Cardiac muscle cell (in vitro differentiated cells and primary cell): ENCODE data around the gene TASP1. TPM values are rescaled to one million over a fixed set of nuclear protein-coding genes. Genes with fewer than 3 reads are reported as not detected.

Experiments used
- DNase-seq, 2 donors: peaks; one replicate each; pipeline versions ENCODE4 v3.0.0 to v3.0.0-alpha.2; 2010 to 2017; ENCODE audit warnings: low read depth in 1 of 2, low spot score in 1 of 2
- H3K27ac ChIP-seq: fragments of 200-600 bp; sonication (generic); 2 replicates; pipeline ENCODE4 v1.5.1; 2016
- H3K27me3 ChIP-seq: fragments of 200-600 bp; sonication (generic); 2 replicates; pipeline ENCODE4 v1.6.0; 2016; ENCODE audit warnings: control low read depth
- H3K36me3 ChIP-seq: fragments of 200-600 bp; sonication (generic); 2 replicates; pipeline ENCODE4 v1.5.1; 2016; ENCODE audit warnings: control low read depth
- H3K4me1 ChIP-seq: fragments of 200-600 bp; sonication (generic); 2 replicates; pipeline ENCODE4 v1.8.1; 2017; ENCODE audit warnings: low read depth, mild to moderate bottlenecking, mixed run types
- H3K4me3 ChIP-seq: fragments of 200-600 bp; sonication (generic); 2 replicates; pipeline ENCODE4 v1.5.1; 2016; ENCODE audit warnings: mild to moderate bottlenecking
- H3K9me3 ChIP-seq: fragments of 200-600 bp; sonication (generic); 2 replicates; pipeline ENCODE4 v1.5.1; 2017; ENCODE audit warnings: low read depth, mild to moderate bottlenecking, control low read depth
- CTCF ChIP-seq: IDR thresholded peaks from 2 replicates; pipeline ENCODE4 v1.5.1; 2012; ENCODE audit warnings: low read depth, mild to moderate bottlenecking, low read length
- polyA plus RNA-seq: library from polyadenylated mRNA; unstranded; fragments of >200 nt; fragmentation: Nextera tagmentation; extraction: Ambion mirVana; gene quantifications from 2 replicates; pipeline ENCODE4 v1.2.1, GENCODE V29; 2016
- total RNA-seq: library from RNA; depleted of rRNA; stranded (reverse); fragments of >200 nt; gene quantifications from 2 replicates; pipeline ENCODE4 v1.2.3, GENCODE V29; 2016

The TASP1 gene
- total and polyA plus RNA-seq, 2 experiments from 2014 or later = 9.3 to 12.6 TPM

GRCh38 chr20:13420625-13421024 is 218.1 kb downstream of the TASP1 start:
- no peak for DNase-seq
- no peak overlapping the region for H3K4me3 ChIP-seq
- peaks cover 7% of the 10 kb centered on the region for H3K4me1 ChIP-seq
- no peak overlapping the region for H3K27ac ChIP-seq
- H3K36me3 ChIP-seq = no peaks in the 10 kb centered on the region
- no peaks in the 10 kb centered on the region for H3K9me3 ChIP-seq
- no peaks in the 10 kb centered on the region for H3K27me3 ChIP-seq
- TF ChIP-seq CTCF = no peak

- Histone ChIP-seq H3K27ac (peak overlapping the region; percentile 33), H3K4me1 (no peaks in the 10 kb centered on the region), H3K9me3 (no peaks in the 10 kb centered on the region), H3K36me3 (no peaks in the 10 kb centered on the region), H3K4me3 (no peak overlapping the region), H3K27me3 (no peaks in the 10 kb centered on the region)
- TF ChIP-seq CTCF = no peak
- DNase-seq = no peak
Measured at GRCh38 chr20:13419477-13419876, 219.3 kb downstream of the TASP1 start.

GRCh38 chr20:13418263-13419229 is 220.2 kb downstream of the TASP1 start:
- no peaks in the 10 kb centered on the region for H3K4me1 ChIP-seq
- H3K9me3 ChIP-seq = no peaks in the 10 kb centered on the region
- peak in 1 of 2 donors; percentile 15 for DNase-seq
- no peak overlapping the region for H3K27ac ChIP-seq
- H3K36me3 ChIP-seq = no peaks in the 10 kb centered on the region
- no peak for TF ChIP-seq CTCF
- H3K4me3 ChIP-seq = no peak overlapping the region
- H3K27me3 ChIP-seq = no peaks in the 10 kb centered on the region

- TF ChIP-seq CTCF = no peak
- no peak for DNase-seq
- Histone ChIP-seq H3K36me3 (no peaks in the 10 kb centered on the region), H3K4me1 (peaks cover 7% of the 10 kb centered on the region), H3K27me3 (no peaks in the 10 kb centered on the region), H3K9me3 (no peaks in the 10 kb centered on the region), H3K4me3 (no peak overlapping the region), H3K27ac (no peak overlapping the region)
Measured at GRCh38 chr20:13416531-13416930, 222.2 kb downstream of the TASP1 start.

- H3K4me3 ChIP-seq = no peak overlapping the region
- TF ChIP-seq CTCF = no peak
- no peaks in the 10 kb centered on the region for H3K27me3 ChIP-seq
- H3K4me1 ChIP-seq = peaks cover 7% of the 10 kb centered on the region
- H3K36me3 ChIP-seq = no peaks in the 10 kb centered on the region
- no peak for DNase-seq
- no peak overlapping the region for H3K27ac ChIP-seq
- H3K9me3 ChIP-seq = no peaks in the 10 kb centered on the region
Measured at GRCh38 chr20:13412806-13413445, 225.8 kb downstream of the TASP1 start.
